Stimulated activated naive CD8-positive, alpha-beta T cell treated with anti-CD3 and anti-CD28 coated beads, Interleukin-15, Interleukin-2, amounts not matched to agents 100 ng/mL and 50 ng/mL, for 24 hours (primary cell): ENCODE measurements around the gene ACTN1.
"Not testable (repeated sequence)": the region's sequence is repeated elsewhere in the genome, so short reads cannot be mapped to it uniquely, and the experiment has no call there.

Experiments used
- H3K27ac Mint-ChIP-seq: one replicate; pipeline ENCODE4 v1.8.0; 2021; ENCODE audit warnings: mild to moderate bottlenecking, mixed read lengths
- H3K27me3 Mint-ChIP-seq: one replicate; pipeline ENCODE4 v1.8.0; 2021; ENCODE audit warnings: mixed read lengths
- H3K36me3 Mint-ChIP-seq: one replicate; pipeline ENCODE4 v1.8.0; 2021; ENCODE audit warnings: low read depth, mixed read lengths
- H3K4me1 Mint-ChIP-seq: one replicate; pipeline ENCODE4 v1.8.0; 2021; ENCODE audit warnings: low read depth, mixed read lengths
- H3K4me3 Mint-ChIP-seq: one replicate; pipeline ENCODE4 v1.8.0; 2021; ENCODE audit warnings: mild to moderate bottlenecking, mixed read lengths
- H3K9me3 Mint-ChIP-seq: one replicate; pipeline ENCODE4 v1.8.0; 2021; ENCODE audit warnings: mixed read lengths

The ACTN1 gene

GRCh38 chr14:68864361-68864750 lies 114.7 kb downstream of the ACTN1 start:
- H3K9me3 Mint-ChIP-seq: no peaks in the 10 kb centered on the region

GRCh38 chr14:68863610-68864360 lies 115.3 kb downstream of the ACTN1 start:
- no peaks in the 10 kb centered on the region for H3K9me3 Mint-ChIP-seq
- no peak overlapping the region for H3K27ac Mint-ChIP-seq
- H3K27me3 Mint-ChIP-seq: no peaks in the 10 kb centered on the region
- no peak overlapping the region for H3K4me3 Mint-ChIP-seq
- H3K4me1 Mint-ChIP-seq: no peaks in the 10 kb centered on the region
- peaks cover 8% of the 10 kb centered on the region for H3K36me3 Mint-ChIP-seq

More at GRCh38 chr14:68864361-68864750, 114.7 kb downstream of the ACTN1 start:
- Mint-ChIP-seq H3K27me3 (no peaks in the 10 kb centered on the region), H3K27ac (no peak overlapping the region), H3K4me1 (no peaks in the 10 kb centered on the region), H3K4me3 (no peak overlapping the region), H3K36me3 (peaks cover 8% of the 10 kb centered on the region)

- Mint-ChIP-seq H3K9me3 (no peaks in the 10 kb centered on the region), H3K4me3 (no peak overlapping the region), H3K27me3 (no peaks in the 10 kb centered on the region), H3K36me3 (peaks cover 8% of the 10 kb centered on the region), H3K27ac (no peak overlapping the region), H3K4me1 (no peaks in the 10 kb centered on the region)
Observed at GRCh38 chr14:68862954-68863594, 116.0 kb downstream of the ACTN1 start.

- H3K27me3 Mint-ChIP-seq: no peaks in the 10 kb centered on the region
- H3K36me3 Mint-ChIP-seq: peaks cover 7% of the 10 kb centered on the region
Observed at GRCh38 chr14:68860771-68861170, 118.3 kb downstream of the ACTN1 start.

DNA sequence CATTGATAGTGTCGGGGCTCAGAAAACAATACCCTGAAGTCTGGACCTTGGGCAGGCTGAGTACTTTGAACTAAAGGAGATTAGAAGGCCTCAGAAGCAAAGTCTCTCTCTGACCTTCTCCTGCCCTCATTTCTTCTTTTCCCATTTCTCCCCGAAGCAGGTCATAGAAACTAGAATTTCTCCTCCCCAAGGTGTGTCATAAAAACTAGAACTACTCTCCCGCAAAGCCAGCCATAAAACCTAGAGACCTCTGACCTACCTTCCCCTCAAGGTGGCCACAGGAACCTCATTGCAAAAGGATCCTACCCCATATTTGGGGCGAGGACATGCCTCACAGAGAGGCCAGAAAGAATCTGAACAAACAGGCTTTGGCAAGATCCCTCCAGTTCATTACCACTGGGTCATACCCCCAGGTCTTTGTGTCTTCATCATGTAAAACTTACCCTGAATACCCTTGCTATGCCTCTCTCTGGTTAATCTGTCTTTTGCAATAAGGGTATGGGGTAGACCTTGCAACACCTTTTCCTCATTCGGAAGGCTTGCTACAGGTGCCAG lies 121.5 kb downstream of the ACTN1 start:
- H3K27me3 Mint-ChIP-seq: no peaks in the 10 kb centered on the region
- H3K9me3 Mint-ChIP-seq: no peaks in the 10 kb centered on the region
- H3K4me3 Mint-ChIP-seq: no peak overlapping the region
- no peak overlapping the region for H3K27ac Mint-ChIP-seq
- peaks cover 4% of the 10 kb centered on the region for H3K4me1 Mint-ChIP-seq
- no peaks in the 10 kb centered on the region for H3K36me3 Mint-ChIP-seq

More at GRCh38 chr14:68860771-68861170, 118.3 kb downstream of the ACTN1 start:
- Mint-ChIP-seq H3K4me3 (no peak overlapping the region), H3K9me3 (no peaks in the 10 kb centered on the region), H3K4me1 (no peaks in the 10 kb centered on the region), H3K27ac (no peak overlapping the region)

GRCh38 chr14:68856572-68856971 lies 122.5 kb downstream of the ACTN1 start:
- peaks cover 4% of the 10 kb centered on the region for H3K4me1 Mint-ChIP-seq
- no peak overlapping the region for H3K4me3 Mint-ChIP-seq
- H3K27ac Mint-ChIP-seq: no peak overlapping the region
- H3K36me3 Mint-ChIP-seq: no peaks in the 10 kb centered on the region
- no peaks in the 10 kb centered on the region for H3K9me3 Mint-ChIP-seq
- no peaks in the 10 kb centered on the region for H3K27me3 Mint-ChIP-seq

DNA sequence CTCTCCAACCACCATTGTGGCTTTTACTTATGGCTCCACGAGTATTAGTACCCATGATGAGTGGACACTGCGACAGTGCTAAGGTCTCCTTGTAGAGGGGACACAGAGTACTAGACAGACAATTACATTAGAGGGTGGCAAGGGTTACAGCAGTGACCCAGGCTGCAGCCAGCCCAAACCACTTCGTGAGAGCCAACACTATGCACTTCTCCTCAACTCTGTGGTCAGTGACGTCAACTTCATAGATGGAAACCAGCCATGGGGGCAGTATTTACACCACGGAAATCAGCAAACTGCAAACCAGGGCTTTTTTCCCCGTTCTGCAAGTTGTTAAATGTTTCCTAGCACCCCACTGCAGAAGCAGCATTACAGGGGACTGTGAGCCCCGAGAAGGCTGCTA lies 124.7 kb downstream of the ACTN1 start:
- H3K36me3 Mint-ChIP-seq: no peaks in the 10 kb centered on the region
- H3K4me3 Mint-ChIP-seq: no peak overlapping the region
- no peaks in the 10 kb centered on the region for H3K27me3 Mint-ChIP-seq
- H3K4me1 Mint-ChIP-seq: peaks cover 4% of the 10 kb centered on the region
- no peaks in the 10 kb centered on the region for H3K9me3 Mint-ChIP-seq
- no peak overlapping the region for H3K27ac Mint-ChIP-seq

GRCh38 chr14:68853749-68854148 lies 125.4 kb downstream of the ACTN1 start:
- Mint-ChIP-seq H3K27ac (no peak overlapping the region), H3K4me3 (no peak overlapping the region)

DNA sequence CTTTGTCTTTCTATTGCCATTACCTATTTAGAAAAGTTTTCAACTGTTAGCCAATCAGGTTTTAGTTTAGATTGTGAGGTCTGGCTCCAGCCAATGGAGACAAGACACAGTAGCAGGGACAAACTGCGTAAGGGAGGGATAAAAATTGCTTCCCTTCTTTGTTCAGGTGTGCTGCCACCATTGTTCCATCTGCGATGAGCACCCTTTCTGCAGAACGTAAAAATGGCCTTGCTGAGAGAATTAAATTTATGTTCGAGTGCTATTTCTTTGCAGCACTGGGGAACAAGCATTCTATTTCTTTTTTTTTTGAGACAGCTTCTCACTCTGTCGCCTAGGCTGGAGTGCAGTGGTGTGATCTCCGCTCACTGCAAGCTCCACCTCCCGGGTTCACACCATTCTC lies 126.6 kb downstream of the ACTN1 start:
- not testable (repeated sequence) for H3K9me3 Mint-ChIP-seq, H3K4me1 Mint-ChIP-seq, H3K27me3 Mint-ChIP-seq, H3K36me3 Mint-ChIP-seq, H3K4me3 Mint-ChIP-seq, H3K27ac Mint-ChIP-seq

More at GRCh38 chr14:68853749-68854148, 125.4 kb downstream of the ACTN1 start:
- Mint-ChIP-seq H3K4me1 (peaks cover 4% of the 10 kb centered on the region), H3K9me3 (no peaks in the 10 kb centered on the region), H3K27me3 (no peaks in the 10 kb centered on the region), H3K36me3 (no peaks in the 10 kb centered on the region)

DNA sequence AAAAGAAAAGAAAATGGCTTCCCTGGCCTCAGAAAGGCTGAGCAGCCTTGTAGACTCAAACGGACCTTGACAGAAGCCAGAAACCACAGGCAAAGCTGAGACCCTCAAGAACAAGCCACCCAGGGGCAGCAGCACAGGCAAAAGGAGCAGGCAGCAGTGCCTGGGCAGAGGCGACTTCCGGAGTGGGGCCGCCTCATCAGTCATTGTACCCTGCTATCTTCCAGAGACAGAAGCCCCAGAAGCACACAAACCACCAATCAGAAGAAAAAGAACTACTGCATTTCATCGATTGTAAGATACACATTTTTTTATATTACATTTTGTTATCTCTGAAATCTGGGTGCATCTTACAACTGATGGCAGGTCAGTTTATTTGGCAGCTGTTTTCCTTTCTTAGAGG lies 128.0 kb downstream of the ACTN1 start:
- H3K4me1 Mint-ChIP-seq: peaks cover 4% of the 10 kb centered on the region
- H3K27me3 Mint-ChIP-seq: no peaks in the 10 kb centered on the region
- no peaks in the 10 kb centered on the region for H3K9me3 Mint-ChIP-seq
- no peak overlapping the region for H3K27ac Mint-ChIP-seq
- H3K4me3 Mint-ChIP-seq: no peak overlapping the region
- H3K36me3 Mint-ChIP-seq: no peaks in the 10 kb centered on the region

DNA sequence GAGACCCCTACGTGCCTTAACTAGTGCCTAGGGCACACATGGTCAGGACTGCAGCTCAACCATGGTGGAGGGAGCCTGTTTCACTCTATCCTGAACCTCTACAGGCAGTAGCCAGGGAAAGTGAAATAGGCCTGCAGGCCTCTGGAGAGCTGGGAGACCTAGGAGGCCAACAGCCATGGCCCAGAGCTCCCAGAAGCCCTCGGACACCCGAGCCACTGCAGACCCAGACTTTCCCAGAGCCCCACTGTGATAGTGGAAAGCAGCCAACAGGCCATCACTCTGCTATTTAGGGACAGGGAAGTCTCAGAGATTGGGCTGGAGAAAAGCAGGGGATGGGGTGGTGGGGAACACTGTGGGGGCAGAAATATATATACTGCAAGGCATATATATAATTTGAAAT lies 129.7 kb downstream of the ACTN1 start:
- Mint-ChIP-seq H3K4me3 (no peak overlapping the region), H3K27ac (no peak overlapping the region), H3K9me3 (no peaks in the 10 kb centered on the region), H3K36me3 (no peaks in the 10 kb centered on the region), H3K4me1 (peaks cover 4% of the 10 kb centered on the region), H3K27me3 (peaks cover 6% of the 10 kb centered on the region)

GRCh38 chr14:68848253-68848652 lies 130.8 kb downstream of the ACTN1 start:
- H3K9me3 Mint-ChIP-seq: no peaks in the 10 kb centered on the region
- peaks cover 6% of the 10 kb centered on the region for H3K27me3 Mint-ChIP-seq
- H3K4me3 Mint-ChIP-seq: no peak overlapping the region
- no peak overlapping the region for H3K27ac Mint-ChIP-seq
- H3K4me1 Mint-ChIP-seq: peaks cover 7% of the 10 kb centered on the region
- H3K36me3 Mint-ChIP-seq: no peaks in the 10 kb centered on the region

DNA sequence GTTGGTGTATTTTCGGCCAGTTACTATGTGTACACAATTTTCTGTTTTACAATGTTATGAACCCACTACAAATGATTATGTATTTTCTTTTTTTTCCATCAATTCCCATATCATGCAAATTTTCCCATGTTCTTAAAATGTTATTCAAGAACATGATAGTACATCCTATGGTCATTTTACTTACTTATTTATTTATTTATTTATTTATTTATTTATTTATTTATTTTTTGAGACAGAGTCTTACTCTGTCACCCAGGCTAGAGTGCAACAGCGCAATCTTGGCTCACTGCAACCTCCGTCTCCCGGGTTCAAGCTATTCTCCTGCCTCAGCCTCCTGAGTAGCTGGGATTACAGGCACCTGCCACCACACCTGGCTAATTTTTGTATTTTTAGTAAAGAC lies 131.5 kb downstream of the ACTN1 start:
- H3K27me3 Mint-ChIP-seq, H3K27ac Mint-ChIP-seq, H3K4me3 Mint-ChIP-seq, H3K9me3 Mint-ChIP-seq, H3K36me3 Mint-ChIP-seq: not testable (repeated sequence)
- peaks cover 13% of the 10 kb centered on the region for H3K4me1 Mint-ChIP-seq

- peaks cover 6% of the 10 kb centered on the region for H3K27me3 Mint-ChIP-seq
- no peaks in the 10 kb centered on the region for H3K36me3 Mint-ChIP-seq
- peaks cover 25% of the 10 kb centered on the region for H3K4me1 Mint-ChIP-seq
- no peaks in the 10 kb centered on the region for H3K9me3 Mint-ChIP-seq
- no peak overlapping the region for H3K4me3 Mint-ChIP-seq
- no peak overlapping the region for H3K27ac Mint-ChIP-seq
Observed at GRCh38 chr14:68846466-68846865, 132.6 kb downstream of the ACTN1 start.

- H3K4me1 Mint-ChIP-seq: peaks cover 44% of the 10 kb centered on the region
- no peak overlapping the region for H3K27ac Mint-ChIP-seq
- H3K27me3 Mint-ChIP-seq: peaks cover 6% of the 10 kb centered on the region
- H3K9me3 Mint-ChIP-seq: no peaks in the 10 kb centered on the region
- no peak overlapping the region for H3K4me3 Mint-ChIP-seq
- H3K36me3 Mint-ChIP-seq: no peaks in the 10 kb centered on the region
Observed at GRCh38 chr14:68844210-68844545, 134.9 kb downstream of the ACTN1 start.
